ENCODE data around the gene CSF2. TPM values are rescaled to one million over a fixed set of nuclear protein-coding genes. Genes with fewer than 3 reads are reported as not detected.

The CSF2 gene
- 0.49 to 1.2 TPM (median 0.52 TPM) in 5 replicates for total RNA-seq (2022; extraction: Qiagen RNA extraction; ENCODE audit: low read depth)

DNA sequence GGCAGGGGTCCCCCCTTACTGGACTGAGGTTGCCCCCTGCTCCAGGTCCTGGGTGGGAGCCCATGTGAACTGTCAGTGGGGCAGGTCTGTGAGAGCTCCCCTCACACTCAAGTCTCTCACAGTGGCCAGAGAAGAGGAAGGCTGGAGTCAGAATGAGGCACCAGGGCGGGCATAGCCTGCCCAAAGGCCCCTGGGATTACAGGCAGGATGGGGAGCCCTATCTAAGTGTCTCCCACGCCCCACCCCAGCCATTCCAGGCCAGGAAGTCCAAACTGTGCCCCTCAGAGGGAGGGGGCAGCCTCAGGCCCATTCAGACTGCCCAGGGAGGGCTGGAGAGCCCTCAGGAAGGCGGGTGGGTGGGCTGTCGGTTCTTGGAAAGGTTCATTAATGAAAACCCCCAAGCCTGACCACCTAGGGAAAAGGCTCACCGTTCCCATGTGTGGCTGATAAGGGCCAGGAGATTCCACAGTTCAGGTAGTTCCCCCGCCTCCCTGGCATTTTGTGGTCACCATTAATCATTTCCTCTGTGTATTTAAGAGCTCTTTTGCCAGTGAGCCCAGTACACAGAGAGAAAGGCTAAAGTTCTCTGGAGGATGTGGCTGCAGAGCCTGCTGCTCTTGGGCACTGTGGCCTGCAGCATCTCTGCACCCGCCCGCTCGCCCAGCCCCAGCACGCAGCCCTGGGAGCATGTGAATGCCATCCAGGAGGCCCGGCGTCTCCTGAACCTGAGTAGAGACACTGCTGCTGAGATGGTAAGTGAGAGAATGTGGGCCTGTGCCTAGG, at the start of gene CSF2:
Gene CSF2 (plus strand): TSS at position 559 of the 783 bp plus-strand sequence. CDS start 35 bp downstream, at position 594.

GRCh38 chr5:132060501-132061161, 13.0 kb upstream of the CSF2 start, which contains the start of gene IL3:
TSS of gene IL3 (plus strand) at chr5:132060655. CDS start at chr5:132060707, 52 bp downstream.

Other genes with a start within 250 kb of the CSF2 start
- not detected in 5 replicates for gene MEIKIN, start 128.1 kb upstream of the CSF2 start, total RNA-seq (2022; extraction: Qiagen RNA extraction; ENCODE audit: low read depth)
- 0.07 to 0.16 TPM (median 0.10 TPM) in 4 of 5 replicates, not detected in the other for gene ACSL6, start 62.1 kb upstream of the CSF2 start, total RNA-seq (2022; extraction: Qiagen RNA extraction; ENCODE audit: low read depth)
- not detected in 5 replicates for gene IL3, start 13.1 kb upstream of the CSF2 start, total RNA-seq (2022; extraction: Qiagen RNA extraction; ENCODE audit: low read depth)
- 36.9 to 45.1 TPM (median 42.4 TPM) in 5 replicates for gene P4HA2, start 154.1 kb downstream of the CSF2 start, total RNA-seq (2022; extraction: Qiagen RNA extraction; ENCODE audit: low read depth)
- gene PDLIM4, start 183.9 kb downstream of the CSF2 start, total RNA-seq (2022; extraction: Qiagen RNA extraction; ENCODE audit: low read depth) = 0.08 to 0.50 TPM (median 0.19 TPM) in 4 of 5 replicates, not detected in the other
- 3.6 to 5.5 TPM (median 4.1 TPM) in 5 replicates for gene SLC22A4, start 220.6 kb downstream of the CSF2 start, total RNA-seq (2022; extraction: Qiagen RNA extraction; ENCODE audit: low read depth)